Spinal cord (tissue), 10 donors: ENCODE results near the gene NTMT2. TPM values are rescaled to one million over a fixed set of nuclear protein-coding genes. Genes with fewer than 3 reads are reported as not detected.

Source experiments
- DNase-seq, 6 donors: peaks; one replicate each; pipeline versions ENCODE4 v3.0.0 to v3.0.0-alpha.2; 2013 to 2015; ENCODE audit warnings: low spot score in 6 of 6, low read depth in 4 of 6
- H3K27ac ChIP-seq: one replicate; pipeline ENCODE4 v1.5.1; 2013; ENCODE audit warnings: low read depth, low read length, control low read depth
- H3K27me3 ChIP-seq: one replicate; pipeline ENCODE4 v1.6.1; 2013; ENCODE audit warnings: low read length; ENCODE audit not compliant: control insufficient read depth, insufficient read depth
- H3K36me3 ChIP-seq: one replicate; pipeline ENCODE4 v1.6.1; 2013; ENCODE audit warnings: low read length; ENCODE audit not compliant: control insufficient read depth, insufficient read depth
- H3K4me1 ChIP-seq: one replicate; pipeline ENCODE4 v1.6.1; 2013; ENCODE audit warnings: low read length; ENCODE audit not compliant: control insufficient read depth, insufficient read depth
- H3K4me3 ChIP-seq: one replicate; pipeline ENCODE4 v1.5.1; 2013; ENCODE audit warnings: low read depth, low read length, control low read depth
- H3K9me3 ChIP-seq: one replicate; pipeline ENCODE4 v1.6.1; 2013; ENCODE audit warnings: low read length; ENCODE audit not compliant: control insufficient read depth, insufficient read depth
- WGBS: methylation state at CpG from one replicate; pipeline ENCODE4 v1.1.5; 2013; ENCODE audit warnings: missing lambda C conversion rate; ENCODE audit not compliant: insufficient coverage; 5-methylcytosine and 5-hydroxymethylcytosine counted together
- polyA plus RNA-seq, 2 donors: library from polyadenylated mRNA; unstranded; fragments of 120-200 nt; gene quantifications; one replicate each; pipeline ENCODE4 v1.2.1, GENCODE V29; 2013; ENCODE audit not compliant: insufficient read length in 2 of 2
- small RNA-seq: library from RNA; depleted of rRNA; stranded (forward); fragments of <200 nt; gene quantifications from one replicate; pipeline ENCODE3, GENCODE V24; 2014; ENCODE audit warnings: low replicate concordance
- total RNA-seq, 2 donors: library from RNA; depleted of rRNA in 1 of 2; stranded (reverse); fragments of 120-200 nt in 1 of 2; fragments of >200 nt in 1 of 2; gene quantifications; one replicate each; pipeline versions ENCODE4 v1.2.3 to v1.2.4, GENCODE V29; 2013 to 2014
- donor health status: healthy.

NTMT2 gene
- total and polyA plus RNA-seq, 4 donors, result 0.25 to 0.50 (median 0.36) TPM; not detected in 1

DNA sequence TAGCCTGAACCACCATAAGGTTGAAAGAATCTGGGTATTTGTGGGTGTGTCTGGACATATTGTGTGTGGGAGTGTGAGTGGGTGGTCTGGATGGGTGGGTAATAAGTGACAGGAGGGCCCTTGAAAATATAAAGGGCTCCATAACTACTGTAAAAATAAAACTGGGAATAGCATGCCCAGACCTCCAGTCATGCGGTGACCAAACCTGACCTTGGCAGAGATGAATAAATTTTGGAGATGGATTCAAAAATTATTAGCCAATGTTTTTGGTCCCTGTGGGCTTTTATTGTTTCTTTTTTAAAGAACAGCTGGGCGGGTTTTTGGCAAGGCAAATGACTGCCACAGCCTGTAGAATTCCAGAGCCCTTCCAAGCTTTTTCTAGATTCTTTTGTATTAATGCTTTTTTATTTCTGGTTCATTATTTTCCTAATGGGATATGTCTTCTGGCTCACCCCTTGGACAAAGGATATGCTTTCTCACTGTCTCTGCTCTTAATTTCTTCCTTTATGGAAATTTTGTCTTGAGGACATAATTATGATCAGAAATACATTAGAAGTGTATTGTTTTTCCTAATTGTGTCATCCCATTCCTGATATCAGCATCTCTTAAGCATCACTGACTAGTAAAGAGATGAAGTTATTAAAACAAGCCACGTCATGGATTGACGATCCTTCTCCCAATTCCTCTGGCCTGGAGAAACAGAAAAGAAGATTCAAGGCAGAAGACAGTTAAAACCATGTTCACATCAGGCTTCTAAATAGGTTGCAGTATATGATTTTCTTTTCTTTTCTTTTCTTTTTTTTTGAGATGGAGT, 69.5 kb downstream of the NTMT2 start:
- no peaks in the 10 kb centered on the region for H3K36me3 ChIP-seq
- peak in 1 of 6 donors; percentile 11 for DNase-seq
- H3K4me3 ChIP-seq, result no peak overlapping the region
- no peaks in the 10 kb centered on the region for H3K27me3 ChIP-seq
- H3K27ac ChIP-seq, result no peak overlapping the region
- peaks cover 2% of the 10 kb centered on the region for H3K4me1 ChIP-seq
- H3K9me3 ChIP-seq, result peaks cover 2% of the 10 kb centered on the region
- 78% methylated on average over 1 of the region's 4 CpGs for WGBS

GRCh38 chr1:170217517-170218256, 71.9 kb downstream of the NTMT2 start:
- H3K4me1 ChIP-seq, result peaks cover 2% of the 10 kb centered on the region
- H3K36me3 ChIP-seq, result no peaks in the 10 kb centered on the region
- H3K9me3 ChIP-seq, result peaks cover 2% of the 10 kb centered on the region
- DNase-seq, result peak in 3 of 6 donors; percentile 17 to 59 (median 27)
- 33% methylated on average over 1 of the region's 5 CpGs for WGBS
- no peak overlapping the region for H3K27ac ChIP-seq
- H3K27me3 ChIP-seq, result no peaks in the 10 kb centered on the region
- H3K4me3 ChIP-seq, result no peak overlapping the region

GRCh38 chr1:170218257-170218650, 72.5 kb downstream of the NTMT2 start:
- Histone ChIP-seq H3K36me3 (no peaks in the 10 kb centered on the region), H3K27ac (no peak overlapping the region), H3K4me3 (no peak overlapping the region), H3K4me1 (peaks cover 2% of the 10 kb centered on the region), H3K27me3 (no peaks in the 10 kb centered on the region), H3K9me3 (peaks cover 2% of the 10 kb centered on the region)
- WGBS, result no CpG with 5 or more reads among the region's 4 CpGs
- no peak for DNase-seq

Small RNA genes lying within 50 kb of the gene (small RNA-seq; reads per million reads assigned to genes)
- gene MIR3119-2, result not detected

Other genes starting within 250 kb of the NTMT2 start
- gene KIFAP3, start 71.3 kb upstream of the NTMT2 start, total RNA-seq, result 100 to 1,000 TPM in 1 of 2 donors, 10 to 100 TPM in 1; 79.7 to 163 TPM
- gene KIFAP3, start 71.3 kb upstream of the NTMT2 start, polyA plus RNA-seq, result 100 to 1,000 TPM; 136 to 161 TPM